Mesenchymal stem cell (in vitro differentiated cells and primary cell): ENCODE data around the gene PRKAA2.
A peak's percentile ranks its signal among the peaks of the same experiment; 100 is the strongest.

Source experiments
- DNase-seq: peaks from one replicate; pipeline ENCODE4 v3.0.0-alpha.2; 2013
- H2AFZ ChIP-seq: one replicate; pipeline ENCODE4 v1.6.1; 2013; ENCODE audit warnings: low read depth, mild to moderate bottlenecking, control low read depth, inconsistent platforms, low read length, moderate library complexity
- H2AK5ac ChIP-seq: 2 replicates; pipeline ENCODE4 v1.6.1; 2013; ENCODE audit warnings: low read length, moderate library complexity, mild to moderate bottlenecking, inconsistent platforms; ENCODE audit not compliant: severe bottlenecking
- H2BK120ac ChIP-seq: one replicate; pipeline ENCODE4 v1.6.1; 2013; ENCODE audit warnings: low read depth, mild to moderate bottlenecking, inconsistent platforms, low read length, moderate library complexity
- H2BK12ac ChIP-seq, 2 experiments: one replicate each; pipeline ENCODE4 v1.6.1; 2013; ENCODE audit warnings: inconsistent platforms in 2 of 2, low read length in 2 of 2, mild to moderate bottlenecking in 2 of 2, moderate library complexity in 2 of 2, control low read depth in 1 of 2
- H2BK15ac ChIP-seq: one replicate; pipeline ENCODE4 v1.6.1; 2013; ENCODE audit warnings: mild to moderate bottlenecking, low read depth, inconsistent platforms; ENCODE audit not compliant: poor library complexity, severe bottlenecking
- H2BK5ac ChIP-seq: 2 replicates; pipeline ENCODE4 v1.6.1; 2013; ENCODE audit warnings: low read depth, mild to moderate bottlenecking, low read length, control low read depth, inconsistent platforms; ENCODE audit not compliant: poor library complexity, severe bottlenecking
- H3K14ac ChIP-seq, 2 experiments: one replicate each; pipeline ENCODE4 v1.6.1; 2013; ENCODE audit warnings: inconsistent platforms in 2 of 2, low read length in 2 of 2, control low read depth in 1 of 2, mild to moderate bottlenecking in 1 of 2, moderate library complexity in 1 of 2
- H3K18ac ChIP-seq, 2 experiments: one replicate each; pipeline ENCODE4 v1.6.1; 2013; ENCODE audit warnings: inconsistent platforms in 2 of 2, low read length in 2 of 2, control low read depth in 1 of 2, low read depth in 1 of 2, mild to moderate bottlenecking in 1 of 2
- H3K23ac ChIP-seq, 2 experiments: one replicate each; pipeline ENCODE4 v1.6.1; 2013; ENCODE audit warnings: inconsistent platforms in 2 of 2, low read length in 2 of 2, mild to moderate bottlenecking in 2 of 2, moderate library complexity in 2 of 2, control low read depth in 1 of 2
- H3K27ac ChIP-seq: 2 replicates; pipeline ENCODE4 v1.5.1; 2013; ENCODE audit warnings: mild to moderate bottlenecking, moderate library complexity, low read length, control low read depth, inconsistent platforms; ENCODE audit not compliant: poor library complexity, severe bottlenecking
- H3K27me3 ChIP-seq, 2 experiments: 2 replicates each; pipeline versions ENCODE4 v1.6.1 to v1.7.0; 2013; ENCODE audit warnings: low read length in 2 of 2, mild to moderate bottlenecking in 2 of 2, moderate library complexity in 2 of 2, control low read depth in 1 of 2, inconsistent platforms in 1 of 2; ENCODE audit not compliant: control insufficient read depth in 1 of 2, insufficient read depth in 1 of 2
- H3K36me3 ChIP-seq, 2 experiments: 2 replicates each; pipeline versions ENCODE4 v1.6.1 to v1.7.0; 2013; ENCODE audit warnings: low read length in 2 of 2, control low read depth in 1 of 2, inconsistent platforms in 1 of 2, low read depth in 1 of 2, mild to moderate bottlenecking in 1 of 2; ENCODE audit not compliant: insufficient read depth in 2 of 2, control insufficient read depth in 1 of 2
- H3K4ac ChIP-seq, 2 experiments: one replicate each; pipeline ENCODE4 v1.6.1; 2013; ENCODE audit warnings: inconsistent platforms in 2 of 2, low read length in 2 of 2, mild to moderate bottlenecking in 2 of 2, moderate library complexity in 2 of 2, control low read depth in 1 of 2, low read depth in 1 of 2
- H3K4me1 ChIP-seq: 2 replicates; pipeline ENCODE4 v1.6.1; 2013; ENCODE audit warnings: low read depth, low read length, control low read depth; ENCODE audit not compliant: control insufficient read depth, insufficient read depth
- H3K4me2 ChIP-seq: 2 replicates; pipeline ENCODE4 v1.6.1; 2013; ENCODE audit warnings: low read length, mild to moderate bottlenecking, inconsistent platforms; ENCODE audit not compliant: poor library complexity, severe bottlenecking
- H3K4me3 ChIP-seq, 2 experiments: 2 replicates each; pipeline versions ENCODE4 v1.5.1 to v1.7.0; 2013; ENCODE audit warnings: low read length in 2 of 2, mild to moderate bottlenecking in 2 of 2, control low read depth in 1 of 2, low read depth in 1 of 2; ENCODE audit not compliant: insufficient read depth in 1 of 2
- H3K79me1 ChIP-seq: replicated peaks from 2 replicates; pipeline ENCODE4 v1.6.1; 2013; ENCODE audit warnings: mild to moderate bottlenecking, control low read depth, low read length, inconsistent platforms; ENCODE audit not compliant: poor library complexity, severe bottlenecking
- H3K9ac ChIP-seq: 2 replicates; pipeline ENCODE4 v1.7.0; 2013; ENCODE audit warnings: mild to moderate bottlenecking, low read length, moderate library complexity
- H3K9me3 ChIP-seq: 2 replicates; pipeline ENCODE4 v1.7.0; 2013; ENCODE audit warnings: mild to moderate bottlenecking, low read length; ENCODE audit not compliant: control insufficient read depth
- H4K8ac ChIP-seq: one replicate; pipeline ENCODE4 v1.6.1; 2013; ENCODE audit warnings: inconsistent platforms, mild to moderate bottlenecking, low read length, moderate library complexity
- H4K91ac ChIP-seq: one replicate; pipeline ENCODE4 v1.6.1; 2013; ENCODE audit warnings: mild to moderate bottlenecking, low read length, inconsistent platforms
- WGBS: methylation state at CpG from one replicate; pipeline ENCODE4 v1.1.7; 2013; ENCODE audit warnings: mixed read lengths; 5-methylcytosine and 5-hydroxymethylcytosine counted together

The PRKAA2 gene

GRCh38 chr1:56627636-56628039 is 17.5 kb upstream of the PRKAA2 start:
- no peak overlapping the region for H2AFZ ChIP-seq
- H3K36me3 ChIP-seq, result no peaks in the 10 kb centered on the region
- H4K8ac ChIP-seq, result no peak overlapping the region
- H3K4ac ChIP-seq, result no peak overlapping the region
- H3K9ac ChIP-seq, result no peak overlapping the region
- H2BK12ac ChIP-seq, result no peak overlapping the region
- no peak overlapping the region for H3K23ac ChIP-seq
- H3K4me1 ChIP-seq, result no peaks in the 10 kb centered on the region
- H3K27ac ChIP-seq, result no peak overlapping the region
- H2BK120ac ChIP-seq, result no peak overlapping the region
- no peaks in the 10 kb centered on the region for H3K27me3 ChIP-seq
- no peak overlapping the region for H3K4me3 ChIP-seq
- no peaks in the 10 kb centered on the region for H3K79me1 ChIP-seq
- no peak overlapping the region for H3K4me2 ChIP-seq
- WGBS, result 54% methylated on average over 2 of the region's 3 CpGs
- H3K9me3 ChIP-seq, result no peaks in the 10 kb centered on the region
- H2BK5ac ChIP-seq, result no peak overlapping the region
- no peak overlapping the region for H2AK5ac ChIP-seq
- peak; percentile 86 for DNase-seq
- no peak overlapping the region for H3K18ac ChIP-seq
- H3K14ac ChIP-seq, result no peak overlapping the region
- H2BK15ac ChIP-seq, result no peak overlapping the region
- H4K91ac ChIP-seq, result no peak overlapping the region

- H2AFZ ChIP-seq, result no peak overlapping the region
- H3K27ac ChIP-seq, result no peak overlapping the region
- no peak overlapping the region for H3K4me2 ChIP-seq
- no peak overlapping the region for H2BK12ac ChIP-seq
- H3K4ac ChIP-seq, result no peak overlapping the region
- H3K18ac ChIP-seq, result no peak overlapping the region
- no peaks in the 10 kb centered on the region for H3K36me3 ChIP-seq
- H3K14ac ChIP-seq, result no peak overlapping the region
- H3K9ac ChIP-seq, result no peak overlapping the region
- no peaks in the 10 kb centered on the region for H3K79me1 ChIP-seq
- H2BK5ac ChIP-seq, result no peak overlapping the region
- H3K23ac ChIP-seq, result no peak overlapping the region
- H2AK5ac ChIP-seq, result no peak overlapping the region
- H3K27me3 ChIP-seq, result no peaks in the 10 kb centered on the region
- no peak overlapping the region for H3K4me3 ChIP-seq
- no peaks in the 10 kb centered on the region for H3K4me1 ChIP-seq
- H3K9me3 ChIP-seq, result no peaks in the 10 kb centered on the region
- H4K8ac ChIP-seq, result no peak overlapping the region
- H2BK120ac ChIP-seq, result no peak overlapping the region
- no peak for DNase-seq
- no peak overlapping the region for H4K91ac ChIP-seq
- H2BK15ac ChIP-seq, result no peak overlapping the region
Observed at GRCh38 chr1:56630786-56631185, 14.3 kb upstream of the PRKAA2 start.

GRCh38 chr1:56631901-56632300 is 13.2 kb upstream of the PRKAA2 start:
- Histone ChIP-seq H3K18ac (no peak overlapping the region), H3K4me1 (no peaks in the 10 kb centered on the region), H3K4me3 (no peak overlapping the region), H4K8ac (no peak overlapping the region), H3K4me2 (no peak overlapping the region), H3K9ac (no peak overlapping the region), H2AFZ (no peak overlapping the region), H3K27me3 (no peaks in the 10 kb centered on the region), H3K27ac (no peak overlapping the region), H2AK5ac (no peak overlapping the region), H3K23ac (no peak overlapping the region), H4K91ac (no peak overlapping the region), H3K36me3 (no peaks in the 10 kb centered on the region), H2BK12ac (no peak overlapping the region), H3K79me1 (no peaks in the 10 kb centered on the region), H3K4ac (no peak overlapping the region), H2BK15ac (no peak overlapping the region), H3K14ac (no peak overlapping the region), H2BK5ac (no peak overlapping the region), H3K9me3 (no peaks in the 10 kb centered on the region), H2BK120ac (no peak overlapping the region)
- WGBS, result 98% methylated on average over 1 of the region's 2 CpGs
- no peak for DNase-seq

GRCh38 chr1:56634981-56635380 is 10.1 kb upstream of the PRKAA2 start:
- H3K18ac ChIP-seq, result no peak overlapping the region
- H4K8ac ChIP-seq, result no peak overlapping the region
- no peak overlapping the region for H2BK15ac ChIP-seq
- no peak overlapping the region for H2BK12ac ChIP-seq
- H3K79me1 ChIP-seq, result no peaks in the 10 kb centered on the region
- no peaks in the 10 kb centered on the region for H3K4me1 ChIP-seq
- no peak overlapping the region for H2BK120ac ChIP-seq
- H3K23ac ChIP-seq, result no peak overlapping the region
- no peak overlapping the region for H3K14ac ChIP-seq
- H4K91ac ChIP-seq, result no peak overlapping the region
- H2AFZ ChIP-seq, result no peak overlapping the region
- no peaks in the 10 kb centered on the region for H3K27me3 ChIP-seq
- H3K9me3 ChIP-seq, result no peaks in the 10 kb centered on the region
- no peak overlapping the region for H3K4me2 ChIP-seq
- H2AK5ac ChIP-seq, result no peak overlapping the region
- H2BK5ac ChIP-seq, result no peak overlapping the region
- H3K9ac ChIP-seq, result no peak overlapping the region
- 96% methylated on average over 3 of the region's 3 CpGs for WGBS
- no peak for DNase-seq
- no peak overlapping the region for H3K27ac ChIP-seq
- H3K36me3 ChIP-seq, result no peaks in the 10 kb centered on the region
- no peak overlapping the region for H3K4ac ChIP-seq
- H3K4me3 ChIP-seq, result no peak overlapping the region
